GM21526 (cell line): ENCODE results near the gene TARP.
"Not testable (repeated sequence)": the region's sequence is repeated elsewhere in the genome, so short reads cannot be mapped to it uniquely, and the experiment has no call there.

ENCODE experiments used
- ATAC-seq: cut with Tn5 transposase; IDR thresholded peaks from one replicate; pipeline ENCODE4 v1.9.1; 2021; ENCODE audit warnings: moderate library complexity; ENCODE audit not compliant: unreplicated experiment, low FRiP score

Gene TARP

GRCh38 chr7:38299275-38299931 lies 26.0 kb upstream of the TARP start:
- ATAC-seq: no peak

GRCh38 chr7:38296059-38296857 lies 22.8 kb upstream of the TARP start:
- ATAC-seq: peak; percentile 71

GRCh38 chr7:38294926-38295325 lies 21.5 kb upstream of the TARP start:
- ATAC-seq: no peak

- ATAC-seq: no peak
Measured at GRCh38 chr7:38292442-38292841, 19.0 kb upstream of the TARP start.

- ATAC-seq: no peak
Measured at GRCh38 chr7:38291650-38292049, 18.2 kb upstream of the TARP start.

GRCh38 chr7:38291117-38291647 lies 17.7 kb upstream of the TARP start:
- ATAC-seq: no peak

- ATAC-seq: no peak
Measured at GRCh38 chr7:38284553-38284952, 11.1 kb upstream of the TARP start.

- no peak for ATAC-seq
Measured at GRCh38 chr7:38283809-38284208, 10.4 kb upstream of the TARP start.

GRCh38 chr7:38283107-38283506 lies 9.7 kb upstream of the TARP start:
- ATAC-seq: no peak

- ATAC-seq: no peak
Measured at GRCh38 chr7:38282081-38282480, 8.6 kb upstream of the TARP start.

GRCh38 chr7:38281266-38281665 lies 7.8 kb upstream of the TARP start:
- no peak for ATAC-seq

GRCh38 chr7:38280707-38281106 lies 7.3 kb upstream of the TARP start:
- no peak for ATAC-seq

GRCh38 chr7:38280000-38280399 lies 6.6 kb upstream of the TARP start:
- ATAC-seq: no peak

- ATAC-seq: no peak
Measured at GRCh38 chr7:38276096-38276877, 2.9 kb upstream of the TARP start.

- ATAC-seq: no peak
Measured at GRCh38 chr7:38274927-38275620, 1.6 kb upstream of the TARP start.

- no peak for ATAC-seq
Measured at GRCh38 chr7:38274486-38274885, 1.1 kb upstream of the TARP start.

GRCh38 chr7:38270405-38270804 lies 3.0 kb downstream of the TARP start:
- ATAC-seq: not testable (repeated sequence)

- not testable (repeated sequence) for ATAC-seq
Measured at GRCh38 chr7:38269704-38270346, 3.6 kb downstream of the TARP start.

- ATAC-seq: not testable (repeated sequence)
Measured at GRCh38 chr7:38265958-38266357, 7.5 kb downstream of the TARP start.

- not testable (repeated sequence) for ATAC-seq
Measured at GRCh38 chr7:38264602-38265001, 8.8 kb downstream of the TARP start.
